NCI-H2081 (cell line): ENCODE data around the gene LRRK2.
"Not testable (repeated sequence)": the region's sequence is repeated elsewhere in the genome, so short reads cannot be mapped to it uniquely, and the experiment has no call there.

Source experiments
- DNase-seq, 2 experiments: peaks; one replicate each; lab custom pipeline; 2025; lab: John Stamatoyannopoulos, UW

The LRRK2 gene

GRCh38 chr12:40248034-40248433 is 23.2 kb downstream of the LRRK2 start:
- DNase-seq = no peak

- DNase-seq = no peak
These were observed 23.9 kb downstream of the LRRK2 start for GRCh38 chr12:40248585-40249297.

GRCh38 chr12:40250652-40251051 is 25.9 kb downstream of the LRRK2 start:
- DNase-seq = not testable (repeated sequence)

GRCh38 chr12:40253936-40254335 is 29.1 kb downstream of the LRRK2 start:
- no peak for DNase-seq

- no peak for DNase-seq
These were observed 29.8 kb downstream of the LRRK2 start for GRCh38 chr12:40254455-40255085.

GRCh38 chr12:40258371-40258770 is 33.6 kb downstream of the LRRK2 start:
- DNase-seq = no peak

GRCh38 chr12:40261937-40262336 is 37.1 kb downstream of the LRRK2 start:
- no peak for DNase-seq

- no peak for DNase-seq
These were observed 37.9 kb downstream of the LRRK2 start for GRCh38 chr12:40262657-40263056.

GRCh38 chr12:40263616-40264409 is 39.0 kb downstream of the LRRK2 start:
- no peak for DNase-seq

GRCh38 chr12:40271981-40272664 is 47.3 kb downstream of the LRRK2 start:
- DNase-seq = no peak

- no peak for DNase-seq
These were observed 57.1 kb downstream of the LRRK2 start for GRCh38 chr12:40281791-40282364.

GRCh38 chr12:40286583-40286982 is 61.8 kb downstream of the LRRK2 start:
- DNase-seq = no peak

- no peak for DNase-seq
These were observed 62.7 kb downstream of the LRRK2 start for GRCh38 chr12:40287369-40287975.

- DNase-seq = no peak
These were observed 68.1 kb downstream of the LRRK2 start for GRCh38 chr12:40292788-40293429.

- no peak for DNase-seq
These were observed 73.5 kb downstream of the LRRK2 start for GRCh38 chr12:40298341-40298740.

GRCh38 chr12:40300490-40300889 is 75.7 kb downstream of the LRRK2 start:
- no peak for DNase-seq

GRCh38 chr12:40309001-40309400 is 84.2 kb downstream of the LRRK2 start:
- DNase-seq = no peak

GRCh38 chr12:40310211-40310610 is 85.4 kb downstream of the LRRK2 start:
- DNase-seq = no peak

- no peak for DNase-seq
These were observed 87.4 kb downstream of the LRRK2 start for GRCh38 chr12:40312196-40312595.

- no peak for DNase-seq
These were observed 88.3 kb downstream of the LRRK2 start for GRCh38 chr12:40312982-40313576.

- DNase-seq = no peak
These were observed 89.1 kb downstream of the LRRK2 start for GRCh38 chr12:40313928-40314327.
